Spleen (tissue), 11 donors: Measurements from ENCODE around the gene H19. TPM values are rescaled to one million over a fixed set of nuclear protein-coding genes. Genes with fewer than 3 reads are reported as not detected.
A peak's percentile ranks its signal among the peaks of the same experiment; 100 is the strongest.

Experiments
- DNase-seq: peaks from one replicate; pipeline ENCODE4 v3.0.0-alpha.2; 2020
- H3K27ac ChIP-seq, 8 donors: fragments of 200-600 bp; sonication (generic) in 7 of 8; 1 replicate in 4 of 8; 2 replicates in 4 of 8; pipeline versions ENCODE4 v1.5.0 to v1.8.0; 2016 to 2021; ENCODE audit warnings: inconsistent platforms in 4 of 8, mild to moderate bottlenecking in 4 of 8, moderate library complexity in 1 of 8
- H3K27me3 ChIP-seq, 7 donors: fragments of 200-600 bp; sonication (generic) in 6 of 7; replicated peaks in 1 of 7; 1 replicate in 4 of 7; 2 replicates in 3 of 7; pipeline versions ENCODE4 v1.5.0 to v1.8.0; 2016 to 2021; ENCODE audit warnings: inconsistent platforms in 3 of 7, mild to moderate bottlenecking in 1 of 7
- H3K36me3 ChIP-seq, 6 donors: fragments of 200-600 bp; sonication (generic) in 5 of 6; 1 replicate in 4 of 6; 2 replicates in 2 of 6; pipeline versions ENCODE4 v1.5.0 to v1.8.0; 2016 to 2021; ENCODE audit warnings: inconsistent platforms in 2 of 6
- H3K4me1 ChIP-seq, 6 donors: fragments of 200-600 bp; sonication (generic) in 5 of 6; 1 replicate in 3 of 6; 2 replicates in 3 of 6; pipeline versions ENCODE4 v1.5.0 to v1.8.0; 2016 to 2021; ENCODE audit warnings: inconsistent platforms in 3 of 6
- H3K4me3 ChIP-seq, 8 donors: fragments of 200-600 bp; sonication (generic) in 7 of 8; 1 replicate in 4 of 8; 2 replicates in 4 of 8; pipeline versions ENCODE4 v1.5.0 to v1.8.0; 2016 to 2021; ENCODE audit warnings: inconsistent platforms in 4 of 8, mild to moderate bottlenecking in 4 of 8, moderate library complexity in 2 of 8
- H3K9me3 ChIP-seq, 8 donors: fragments of 200-600 bp; sonication (generic) in 7 of 8; 1 replicate in 4 of 8; 2 replicates in 4 of 8; pipeline versions ENCODE4 v1.5.0 to v1.8.0; 2016 to 2021; ENCODE audit warnings: inconsistent platforms in 4 of 8
- POLR2A ChIP-seq, 3 donors: fragments of 450-650 bp; IDR thresholded peaks; one replicate each; pipeline ENCODE4 v1.5.1; 2017; ENCODE audit warnings: antibody characterized with exemption in 3 of 3, mild to moderate bottlenecking in 1 of 3
- POLR2AphosphoS5 ChIP-seq, 3 donors: sonication (generic); formaldehyde crosslinking; IDR thresholded peaks; one replicate each; pipeline ENCODE4 v1.5.1; 2017; ENCODE audit warnings: antibody characterized with exemption in 3 of 3
- WGBS, 5 donors: extraction: QIAGEN DNeasy Blood & Tissue Kit in 3 of 5; methylation state at CpG; one replicate each; pipeline versions ENCODE4 v1.1.5 to v1.1.7; 2013 to 2018; 5-methylcytosine and 5-hydroxymethylcytosine counted together
- intact Hi-C: fragments of 100-400 bp; cut with DNase I; formaldehyde crosslinking; loops from one replicate; pipeline ENCODE4 v1.15.0; 2023; ENCODE audit warnings: low total_unique reads
- polyA plus RNA-seq, 3 donors: library from polyadenylated mRNA; stranded (reverse); fragments of 200-250 nt; gene quantifications; one replicate each; pipeline ENCODE4 v1.2.1, GENCODE V29; 2013
- total RNA-seq, 7 donors: library from RNA; depleted of rRNA in 3 of 7; stranded (reverse); fragments of >200 nt in 3 of 7; fragmentation: NEBNext Ultra II Directional in 4 of 7; extraction: Animal tissue kit (Norgen Biotek cat#: 25700) in 4 of 7; gene quantifications; one replicate each; pipeline versions ENCODE4 v1.1.0 to v1.2.1, GENCODE V29; 2016 to 2021
- TF ChIP-seq, protein P1 (sequence below), 11 experiments: fragments of 200-600 bp in 7 of 11; fragments of 450-650 bp in 4 of 11; sonication (generic) in 4 of 11; IDR thresholded peaks in 8 of 11; conservative IDR thresholded peaks in 3 of 11; 1 replicate in 7 of 11; 2 replicates in 4 of 11; pipeline versions ENCODE4 v1.4.0 to v1.8.0; 2016 to 2021; ENCODE audit warnings: antibody characterized with exemption in 11 of 11, inconsistent platforms in 4 of 11, mild to moderate bottlenecking in 1 of 11
- donor health status: healthy with polysubstance abuse.
- donor health status: DM: no; HTN: no; CAD: no; lungs with moderate emphysema.
- donor health status: DM: no; HTN: no; CAD: no.
- donor health status: Bipolar disorder and iron deficiency.
- donor health status: healthy.
- donor health status: DM: no; HTN: no; CAD: no.
- donor health status: DM: yes; HTN: yes; CAD: no.

The H19 gene
- total and polyA plus RNA-seq, 10 donors: 10.1 to 620 (median 90.3) TPM

DNA sequence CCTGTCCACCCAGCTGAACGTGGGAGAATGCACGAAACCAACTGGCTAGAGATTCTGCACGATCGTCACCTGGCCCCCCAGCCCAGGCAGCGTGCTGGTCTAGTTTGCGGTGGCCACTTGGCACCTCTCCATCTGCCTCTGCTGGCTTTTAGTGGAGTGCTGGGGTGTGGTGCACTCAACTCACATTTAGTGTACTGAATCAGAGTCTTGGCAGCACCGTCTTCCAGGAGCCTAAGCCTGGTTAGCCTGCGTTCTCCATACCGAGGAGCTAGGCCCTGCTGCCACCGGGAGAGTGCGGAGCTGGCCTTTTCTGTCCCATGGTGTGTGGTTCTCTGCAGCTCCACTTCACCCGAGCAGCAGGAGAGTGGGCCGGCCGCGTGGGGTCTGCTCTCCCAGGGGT lies 47.7 kb downstream of the H19 start:
- H3K27me3 ChIP-seq: no peaks in the 10 kb centered on the region
- no CpG with 5 or more reads among the region's 15 CpGs for WGBS, 5 donors

DNA sequence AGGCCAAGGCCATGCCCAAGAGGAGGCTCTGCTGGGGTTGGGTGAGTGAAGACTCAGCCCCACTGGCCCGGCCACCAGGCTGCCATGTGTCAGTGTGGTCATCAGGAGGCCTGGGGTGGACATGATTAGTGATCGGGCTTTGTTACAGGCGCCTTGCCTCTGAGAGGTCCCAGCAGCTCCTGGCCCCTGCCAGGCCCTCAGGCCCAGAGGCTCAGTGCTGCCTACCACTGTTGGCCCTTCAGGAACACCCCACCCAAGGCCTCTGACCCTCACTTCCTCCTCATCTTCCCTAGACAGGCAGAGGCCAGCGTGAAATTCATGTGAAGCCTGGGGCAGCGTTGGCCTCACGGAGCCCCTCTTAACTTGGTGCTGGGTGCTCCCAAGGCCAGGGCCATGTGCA lies 48.3 kb downstream of the H19 start:
- H3K36me3 ChIP-seq: no peaks in the 10 kb centered on the region
- intact Hi-C loops: no loop called here
- no peak overlapping the region for H3K27ac ChIP-seq
- H3K4me1 ChIP-seq: no peaks in the 10 kb centered on the region
- WGBS, 5 donors: no CpG with 5 or more reads among the region's 6 CpGs
- H3K27me3 ChIP-seq: no peaks in the 10 kb centered on the region
- no peak overlapping the region for H3K4me3 ChIP-seq
- DNase-seq: peak; percentile 62
- TF ChIP-seq, protein P1, sequence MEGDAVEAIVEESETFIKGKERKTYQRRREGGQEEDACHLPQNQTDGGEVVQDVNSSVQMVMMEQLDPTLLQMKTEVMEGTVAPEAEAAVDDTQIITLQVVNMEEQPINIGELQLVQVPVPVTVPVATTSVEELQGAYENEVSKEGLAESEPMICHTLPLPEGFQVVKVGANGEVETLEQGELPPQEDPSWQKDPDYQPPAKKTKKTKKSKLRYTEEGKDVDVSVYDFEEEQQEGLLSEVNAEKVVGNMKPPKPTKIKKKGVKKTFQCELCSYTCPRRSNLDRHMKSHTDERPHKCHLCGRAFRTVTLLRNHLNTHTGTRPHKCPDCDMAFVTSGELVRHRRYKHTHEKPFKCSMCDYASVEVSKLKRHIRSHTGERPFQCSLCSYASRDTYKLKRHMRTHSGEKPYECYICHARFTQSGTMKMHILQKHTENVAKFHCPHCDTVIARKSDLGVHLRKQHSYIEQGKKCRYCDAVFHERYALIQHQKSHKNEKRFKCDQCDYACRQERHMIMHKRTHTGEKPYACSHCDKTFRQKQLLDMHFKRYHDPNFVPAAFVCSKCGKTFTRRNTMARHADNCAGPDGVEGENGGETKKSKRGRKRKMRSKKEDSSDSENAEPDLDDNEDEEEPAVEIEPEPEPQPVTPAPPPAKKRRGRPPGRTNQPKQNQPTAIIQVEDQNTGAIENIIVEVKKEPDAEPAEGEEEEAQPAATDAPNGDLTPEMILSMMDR (IDR thresholded peaks at IDR 0.05 in 8 of 11, conservative IDR thresholded peaks at IDR 0.05 in 3 of 11): no peak
- TF ChIP-seq POLR2A (IDR thresholded peaks at IDR 0.05) (no peak), POLR2AphosphoS5 (IDR thresholded peaks at IDR 0.05) (no peak)
- no peaks in the 10 kb centered on the region for H3K9me3 ChIP-seq

More for the DNA sequence above, 47.7 kb downstream of the H19 start:
- Histone ChIP-seq H3K27ac (no peak overlapping the region), H3K4me1 (no peaks in the 10 kb centered on the region), H3K9me3 (no peaks in the 10 kb centered on the region), H3K4me3 (no peak overlapping the region), H3K36me3 (no peaks in the 10 kb centered on the region)
- no peak for TF ChIP-seq POLR2AphosphoS5 (IDR thresholded peaks at IDR 0.05)
- TF ChIP-seq, protein P1 (IDR thresholded peaks at IDR 0.05 in 8 of 11, conservative IDR thresholded peaks at IDR 0.05 in 3 of 11): no peak
- no peak for TF ChIP-seq POLR2A (IDR thresholded peaks at IDR 0.05)
- intact Hi-C loops: no loop called here
- no peak for DNase-seq

DNA sequence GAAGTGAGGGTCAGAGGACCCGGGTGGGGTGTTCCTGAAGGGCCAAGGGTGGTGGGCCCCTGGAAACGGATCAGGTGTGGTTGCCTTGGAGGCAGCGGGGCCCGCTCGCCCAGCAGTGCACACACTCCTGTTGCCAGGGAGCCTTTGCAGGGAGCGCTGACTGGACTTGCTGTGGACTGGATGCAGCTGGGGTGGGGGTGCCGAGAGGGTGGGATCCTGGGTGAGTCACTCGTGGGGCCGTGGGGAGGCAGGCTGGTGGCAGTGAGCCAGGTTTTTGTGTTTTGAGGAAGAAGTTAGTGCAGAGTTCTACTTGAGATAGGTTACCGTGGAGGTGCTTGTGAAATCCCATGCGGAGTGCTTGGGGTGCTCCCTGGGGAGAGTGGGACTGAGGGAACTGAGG lies 49.3 kb downstream of the H19 start:
- Histone ChIP-seq H3K4me1 (no peaks in the 10 kb centered on the region), H3K27ac (no peak overlapping the region), H3K27me3 (no peaks in the 10 kb centered on the region), H3K36me3 (no peaks in the 10 kb centered on the region), H3K9me3 (no peaks in the 10 kb centered on the region), H3K4me3 (no peak overlapping the region)
- intact Hi-C loops: no loop called here
- DNase-seq: peak; percentile 23
- no CpG with 5 or more reads among the region's 11 CpGs for WGBS, 5 donors
- TF ChIP-seq, protein P1 (IDR thresholded peaks at IDR 0.05 in 8 of 11, conservative IDR thresholded peaks at IDR 0.05 in 3 of 11): no peak
- TF ChIP-seq POLR2AphosphoS5 (IDR thresholded peaks at IDR 0.05) (no peak), POLR2A (IDR thresholded peaks at IDR 0.05) (no peak)

DNA sequence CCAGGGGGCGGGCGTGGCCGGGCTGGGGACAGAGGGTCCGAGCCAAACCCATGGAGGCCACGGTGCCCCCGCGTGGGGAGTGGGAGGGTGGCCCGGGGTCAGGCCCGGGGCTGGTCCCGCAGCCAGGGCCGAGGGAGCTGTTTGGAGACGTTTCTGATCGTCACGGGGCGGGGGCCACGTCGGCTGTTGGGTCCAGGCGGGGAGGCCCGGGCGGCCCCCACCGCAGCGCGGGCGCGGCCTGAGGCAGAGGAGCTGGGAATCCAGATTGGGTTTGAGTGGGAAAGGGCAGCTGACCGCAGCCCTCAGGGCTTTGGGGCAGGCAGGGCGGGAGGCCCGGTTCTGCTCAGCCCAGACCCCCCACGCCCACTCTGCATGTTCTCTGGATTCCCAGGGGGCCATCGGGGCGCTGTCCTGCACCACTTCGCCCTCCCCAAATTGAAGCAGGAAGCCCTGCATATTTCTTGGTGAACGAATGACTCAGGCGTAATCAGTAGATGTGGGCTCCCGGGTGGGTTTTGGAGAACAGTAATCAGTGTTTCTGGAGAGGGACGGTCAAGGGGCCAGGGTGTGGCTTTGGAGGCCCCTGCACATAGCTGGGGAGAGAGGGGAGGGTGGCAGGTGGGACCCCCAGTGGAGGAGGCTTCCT lies 49.9 kb downstream of the H19 start:
- DNase-seq: no peak
- WGBS, 5 donors: no CpG with 5 or more reads among the region's 36 CpGs
- Histone ChIP-seq H3K4me1 (no peaks in the 10 kb centered on the region), H3K27ac (no peak overlapping the region), H3K36me3 (no peaks in the 10 kb centered on the region), H3K4me3 (no peak overlapping the region), H3K9me3 (no peaks in the 10 kb centered on the region), H3K27me3 (no peaks in the 10 kb centered on the region)
- TF ChIP-seq, protein P1 (IDR thresholded peaks at IDR 0.05 in 8 of 11, conservative IDR thresholded peaks at IDR 0.05 in 3 of 11): no peak
- no peak for TF ChIP-seq POLR2AphosphoS5 (IDR thresholded peaks at IDR 0.05)
- TF ChIP-seq POLR2A (IDR thresholded peaks at IDR 0.05): no peak
- intact Hi-C loops: no loop called here
